HG03354 (cell line): ENCODE measurements around the gene CYP4F2.
"Not testable (repeated sequence)": the region's sequence is repeated elsewhere in the genome, so short reads cannot be mapped to it uniquely, and the experiment has no call there.

ENCODE experiments used
- ATAC-seq: cut with Tn5 transposase; IDR thresholded peaks from one replicate; pipeline ENCODE4 v1.9.1; 2021; ENCODE audit warnings: mild to moderate bottlenecking; ENCODE audit not compliant: unreplicated experiment, poor library complexity, severe bottlenecking

The CYP4F2 gene

GRCh38 chr19:15897738-15898276 is at the start of gene CYP4F2:
Gene CYP4F2, minus strand, starts transcription at chr19:15898074. Its CDS starts 463 bp downstream, at chr19:15897611.
- no peak for ATAC-seq

GRCh38 chr19:15945301-15945700 is 47.4 kb upstream of the CYP4F2 start:
- no peak for ATAC-seq

GRCh38 chr19:15944401-15944800 is 46.5 kb upstream of the CYP4F2 start:
- no peak for ATAC-seq

- ATAC-seq, result no peak
These were observed 39.9 kb upstream of the CYP4F2 start for GRCh38 chr19:15937771-15938170.

GRCh38 chr19:15936950-15937349 is 39.1 kb upstream of the CYP4F2 start:
- ATAC-seq, result no peak

GRCh38 chr19:15936173-15936572 is 38.3 kb upstream of the CYP4F2 start:
- ATAC-seq, result no peak

- no peak for ATAC-seq
These were observed 37.4 kb upstream of the CYP4F2 start for GRCh38 chr19:15935167-15935702.

GRCh38 chr19:15934332-15935078 is 36.6 kb upstream of the CYP4F2 start, which contains the start of gene CYP4F11:
Gene CYP4F11, minus strand, starts transcription at chr19:15934529. Its CDS starts 121 bp downstream, at chr19:15934408.
- no peak for ATAC-seq

- not testable (repeated sequence) for ATAC-seq
These were observed 36.0 kb upstream of the CYP4F2 start for GRCh38 chr19:15933761-15934331.

- no peak for ATAC-seq
These were observed 30.4 kb upstream of the CYP4F2 start for GRCh38 chr19:15928321-15928720.

GRCh38 chr19:15926484-15926883 is 28.6 kb upstream of the CYP4F2 start:
- no peak for ATAC-seq

GRCh38 chr19:15923702-15924101 is 25.8 kb upstream of the CYP4F2 start:
- no peak for ATAC-seq

GRCh38 chr19:15922021-15922420 is 24.1 kb upstream of the CYP4F2 start:
- no peak for ATAC-seq

- no peak for ATAC-seq
These were observed 21.4 kb upstream of the CYP4F2 start for GRCh38 chr19:15919243-15919642.

- no peak for ATAC-seq
These were observed 17.2 kb upstream of the CYP4F2 start for GRCh38 chr19:15915109-15915508.

- ATAC-seq, result no peak
These were observed 16.0 kb upstream of the CYP4F2 start for GRCh38 chr19:15913830-15914229.

GRCh38 chr19:15913384-15913783 is 15.5 kb upstream of the CYP4F2 start:
- no peak for ATAC-seq

- ATAC-seq, result no peak
These were observed 13.8 kb upstream of the CYP4F2 start for GRCh38 chr19:15911599-15912235.

- no peak for ATAC-seq
These were observed 7.2 kb upstream of the CYP4F2 start for GRCh38 chr19:15905026-15905425.

GRCh38 chr19:15902898-15903297 is 5.0 kb upstream of the CYP4F2 start:
- not testable (repeated sequence) for ATAC-seq
